ENCODE data around the gene TUNAR.

The TUNAR gene

DNA sequence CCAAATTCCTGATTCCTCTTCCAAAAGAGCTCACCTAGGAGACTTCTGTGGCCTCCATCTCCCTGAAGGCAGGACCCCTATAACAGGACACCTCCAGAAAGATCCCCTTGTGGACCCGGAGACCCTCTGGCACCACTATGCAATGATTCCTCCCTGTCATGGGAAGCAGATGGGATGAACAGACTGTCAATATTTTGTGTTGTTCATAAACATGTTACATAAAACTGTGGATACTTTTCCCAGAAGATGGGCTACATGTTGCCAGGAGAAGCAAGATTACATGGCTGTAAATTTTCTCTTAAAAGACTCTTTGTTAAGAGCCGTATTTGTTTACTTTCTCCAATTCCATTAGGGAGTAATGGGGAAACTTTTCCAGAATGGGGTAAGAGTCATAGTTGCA, 52.1 kb downstream of the TUNAR start:
- no peak overlapping the region for H3K4me3 ChIP-seq (ENCODE audit: low read depth, low read length)
- no peak for DNase-seq (ENCODE audit: low read depth, low spot score)
- TF ChIP-seq, protein P1, sequence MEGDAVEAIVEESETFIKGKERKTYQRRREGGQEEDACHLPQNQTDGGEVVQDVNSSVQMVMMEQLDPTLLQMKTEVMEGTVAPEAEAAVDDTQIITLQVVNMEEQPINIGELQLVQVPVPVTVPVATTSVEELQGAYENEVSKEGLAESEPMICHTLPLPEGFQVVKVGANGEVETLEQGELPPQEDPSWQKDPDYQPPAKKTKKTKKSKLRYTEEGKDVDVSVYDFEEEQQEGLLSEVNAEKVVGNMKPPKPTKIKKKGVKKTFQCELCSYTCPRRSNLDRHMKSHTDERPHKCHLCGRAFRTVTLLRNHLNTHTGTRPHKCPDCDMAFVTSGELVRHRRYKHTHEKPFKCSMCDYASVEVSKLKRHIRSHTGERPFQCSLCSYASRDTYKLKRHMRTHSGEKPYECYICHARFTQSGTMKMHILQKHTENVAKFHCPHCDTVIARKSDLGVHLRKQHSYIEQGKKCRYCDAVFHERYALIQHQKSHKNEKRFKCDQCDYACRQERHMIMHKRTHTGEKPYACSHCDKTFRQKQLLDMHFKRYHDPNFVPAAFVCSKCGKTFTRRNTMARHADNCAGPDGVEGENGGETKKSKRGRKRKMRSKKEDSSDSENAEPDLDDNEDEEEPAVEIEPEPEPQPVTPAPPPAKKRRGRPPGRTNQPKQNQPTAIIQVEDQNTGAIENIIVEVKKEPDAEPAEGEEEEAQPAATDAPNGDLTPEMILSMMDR (IDR thresholded peaks at IDR 0.05; ENCODE audit: insufficient read depth, low read length, missing control alignments) = no peak
- ChIA-PET CTCF (no interaction called here), POLR2A (no interaction called here)

DNA sequence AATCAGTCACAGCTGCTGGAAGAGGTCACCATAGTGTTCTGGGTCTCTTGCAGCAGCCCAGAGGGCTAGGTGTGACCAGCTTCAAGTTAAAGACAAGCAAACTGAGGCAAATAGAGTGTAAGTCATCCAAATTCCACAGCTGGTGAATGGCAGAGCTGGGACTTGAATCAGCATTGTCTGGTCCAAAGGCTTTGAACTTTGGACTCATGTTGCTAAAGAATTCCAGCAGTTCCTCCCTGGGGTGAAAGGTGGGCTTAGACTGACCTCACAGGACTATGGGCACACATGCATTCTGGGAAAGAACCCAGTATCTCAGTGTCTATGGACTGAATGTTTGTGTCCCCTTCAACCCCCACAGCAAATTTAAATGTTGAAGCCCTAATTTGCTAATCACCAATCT, 54.8 kb downstream of the TUNAR start:
- DNase-seq (ENCODE audit: low read depth, low spot score) = no peak
- no peak overlapping the region for H3K4me3 ChIP-seq (ENCODE audit: low read depth, low read length)
- CTCF ChIA-PET = no interaction called here
- POLR2A ChIA-PET = no interaction called here
- TF ChIP-seq, protein P1 (IDR thresholded peaks at IDR 0.05; ENCODE audit: insufficient read depth, low read length, missing control alignments) = no peak

DNA sequence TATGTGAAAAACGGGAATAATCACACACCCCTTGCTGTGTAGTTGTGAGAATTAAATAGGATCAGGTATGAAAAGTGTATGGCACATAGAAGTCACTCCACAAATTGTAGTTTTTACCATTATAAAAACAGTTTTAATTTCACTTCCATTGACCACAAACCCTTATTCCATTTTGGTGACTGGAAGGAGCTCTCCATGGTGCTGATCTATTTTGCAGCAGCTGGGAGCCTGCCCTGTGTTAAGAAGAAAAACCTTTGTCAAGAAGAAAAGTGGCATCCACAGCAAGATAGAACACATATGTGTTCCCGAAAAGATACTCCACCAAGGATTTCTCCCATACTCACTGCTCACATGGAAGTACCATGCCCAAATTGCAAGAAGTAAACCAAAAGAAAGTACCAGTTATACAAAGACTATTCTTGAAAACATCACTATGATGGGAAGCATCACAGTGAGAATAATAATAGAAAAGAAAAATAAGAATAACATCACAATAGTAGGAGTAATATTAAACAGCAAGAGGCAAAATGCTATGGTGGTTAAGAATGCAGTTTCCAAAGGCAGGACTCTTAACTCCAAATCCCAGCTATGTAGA, 58.7 kb downstream of the TUNAR start:
- no peak for DNase-seq (ENCODE audit: low read depth, low spot score)
- ChIA-PET POLR2A (no interaction called here), CTCF (no interaction called here)
- TF ChIP-seq, protein P1 (IDR thresholded peaks at IDR 0.05; ENCODE audit: insufficient read depth, low read length, missing control alignments) = no peak
- H3K4me3 ChIP-seq (ENCODE audit: low read depth, low read length) = no peak overlapping the region

DNA sequence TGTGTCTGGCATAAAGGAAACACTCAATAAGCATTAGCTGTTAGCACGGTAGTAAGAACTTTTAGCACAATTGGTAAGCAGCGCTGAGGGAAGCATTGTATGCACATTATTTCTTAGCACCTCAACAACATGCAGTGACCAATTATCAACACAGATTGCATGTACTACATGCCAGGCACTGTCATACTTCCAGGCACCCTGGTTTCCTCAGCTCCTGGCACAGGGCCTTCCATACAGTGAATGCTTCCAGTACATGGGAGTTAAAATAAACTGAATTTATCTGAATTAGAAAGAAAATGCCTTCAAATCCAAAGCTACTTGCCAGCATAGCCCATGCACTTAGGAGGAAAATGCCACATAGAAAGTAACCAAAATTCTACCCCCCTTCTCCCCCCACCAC, 59.4 kb downstream of the TUNAR start:
- POLR2A ChIA-PET = no interaction called here
- CTCF ChIA-PET = no interaction called here
- no peak for DNase-seq (ENCODE audit: low read depth, low spot score)
- no peak overlapping the region for H3K4me3 ChIP-seq (ENCODE audit: low read depth, low read length)
- TF ChIP-seq, protein P1 (IDR thresholded peaks at IDR 0.05; ENCODE audit: insufficient read depth, low read length, missing control alignments) = no peak

DNA sequence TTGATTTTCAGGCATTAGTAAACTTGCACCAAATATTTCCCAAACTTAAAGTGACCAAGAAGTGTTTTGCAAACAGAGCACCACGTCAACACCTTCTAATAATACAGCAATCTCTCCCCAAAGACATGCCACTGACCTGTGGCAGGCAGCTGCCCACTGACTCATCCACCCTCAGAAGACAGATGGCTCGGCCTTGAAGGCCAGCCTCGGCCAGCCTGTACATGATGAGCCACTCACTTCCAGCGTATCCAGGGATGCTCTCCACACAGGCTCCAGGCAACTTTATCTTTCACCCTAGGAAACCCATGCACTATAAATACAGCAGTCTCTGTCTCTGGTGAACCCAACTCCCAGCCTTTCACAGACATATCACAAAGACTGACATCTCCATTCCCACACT, 62.7 kb downstream of the TUNAR start:
- ChIA-PET CTCF (no interaction called here), POLR2A (no interaction called here)
- no peak overlapping the region for H3K4me3 ChIP-seq (ENCODE audit: low read depth, low read length)
- DNase-seq (ENCODE audit: low read depth, low spot score) = no peak
- TF ChIP-seq, protein P1 (IDR thresholded peaks at IDR 0.05; ENCODE audit: insufficient read depth, low read length, missing control alignments) = no peak

DNA sequence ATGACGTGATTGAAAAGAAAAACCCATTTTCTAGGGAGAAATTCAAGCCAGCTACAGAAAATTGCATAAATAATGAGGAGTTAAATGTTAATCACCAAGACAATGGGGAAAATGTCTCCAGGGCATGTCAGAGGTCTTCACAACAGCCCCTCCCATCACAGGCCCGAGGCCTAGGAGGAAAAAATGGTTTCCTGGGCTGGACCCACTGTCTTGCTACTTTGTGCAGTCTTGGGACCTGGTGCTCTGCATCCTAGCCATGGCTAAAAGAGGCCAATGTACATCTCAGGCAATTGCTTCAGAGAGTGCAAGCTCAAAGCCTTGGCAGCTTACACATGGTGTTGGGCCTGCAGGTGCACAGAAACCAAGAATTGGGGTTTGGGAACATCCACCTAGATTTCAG, 65.3 kb downstream of the TUNAR start:
- no peak for DNase-seq (ENCODE audit: low read depth, low spot score)
- no peak overlapping the region for H3K4me3 ChIP-seq (ENCODE audit: low read depth, low read length)
- ChIA-PET POLR2A (no interaction called here), CTCF (no interaction called here)
- TF ChIP-seq, protein P1 (IDR thresholded peaks at IDR 0.05; ENCODE audit: insufficient read depth, low read length, missing control alignments) = no peak

All from AG04449 (cell line).